ENCODE measurements around the gene PLAU. TPM values are rescaled to one million over a fixed set of nuclear protein-coding genes. Genes with fewer than 3 reads are reported as not detected.

Gene PLAU
- total and polyA plus RNA-seq, 2 donors (not counting 3 experiments of a cell fraction or from before 2014, with no cell fraction given), result 23.6 to 34.9 TPM

DNA sequence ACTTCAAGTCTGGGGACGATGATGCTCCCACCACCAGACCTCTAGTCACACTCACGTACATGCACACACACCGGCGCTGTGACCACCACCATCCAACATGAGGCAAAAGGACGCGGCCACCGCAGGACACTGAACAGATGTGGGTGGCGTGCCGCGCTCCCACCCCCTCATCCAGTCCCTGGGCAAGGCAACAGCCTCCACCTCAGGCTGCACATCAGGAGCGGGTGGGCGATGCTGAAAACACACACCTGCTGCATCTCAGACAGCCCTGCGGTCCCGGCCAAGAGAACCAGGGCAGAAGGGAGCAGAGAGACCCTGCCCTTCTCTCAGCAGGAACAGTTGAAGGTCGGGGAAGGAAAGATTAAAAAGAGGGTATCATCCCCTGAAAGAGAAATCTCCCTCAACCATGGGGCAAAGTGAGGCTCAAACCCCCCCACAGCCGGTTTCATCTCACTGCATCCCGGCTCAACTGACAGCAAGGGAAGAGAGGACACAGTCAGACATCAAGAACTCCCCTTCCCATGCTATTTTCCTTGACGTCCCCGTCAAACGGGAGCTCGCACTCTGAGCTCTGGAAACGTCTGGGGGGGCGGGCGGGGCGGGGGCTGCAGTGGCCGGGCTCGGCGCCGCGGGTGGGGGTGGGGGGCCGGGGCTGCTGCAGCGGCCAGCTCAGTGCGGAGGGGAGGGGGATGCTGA lies 37.6 kb upstream of the PLAU start:
- H4K20me1 ChIP-seq (replicated peaks; ENCODE audit: control insufficient read depth, extremely low read depth, insufficient read depth, low read length), result no peaks in the 10 kb centered on the region
- no peak for DNase-seq (ENCODE audit: low read depth, low spot score)
- no peak for FAIRE-seq
- no peak for TF ChIP-seq JUN (IDR thresholded peaks at IDR 0.05; ENCODE audit: borderline replicate concordance, insufficient read depth, insufficient read length, low read depth)
- TF ChIP-seq POLR2A (IDR thresholded peaks at IDR 0.05; ENCODE audit: low read depth, low read length), result no peak
- TF ChIP-seq, protein P1, sequence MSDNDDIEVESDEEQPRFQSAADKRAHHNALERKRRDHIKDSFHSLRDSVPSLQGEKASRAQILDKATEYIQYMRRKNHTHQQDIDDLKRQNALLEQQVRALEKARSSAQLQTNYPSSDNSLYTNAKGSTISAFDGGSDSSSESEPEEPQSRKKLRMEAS (IDR thresholded peaks at IDR 0.05; ENCODE audit: insufficient read depth, insufficient read length), result no peak
- no peak for TF ChIP-seq MYC (IDR thresholded peaks at IDR 0.05; ENCODE audit: low read depth, low read length)
- no peak for TF ChIP-seq GATA2 (IDR thresholded peaks at IDR 0.05; ENCODE audit: insufficient read depth, insufficient read length, low read depth, low read length)
- TF ChIP-seq FOS (IDR thresholded peaks at IDR 0.05; ENCODE audit: borderline replicate concordance, insufficient read depth, low read length), result no peak
- TF ChIP-seq POLR2AphosphoS5 (IDR thresholded peaks at IDR 0.05; ENCODE audit: insufficient read depth, low read depth, low read length), result no peak
- TF ChIP-seq, protein P2, sequence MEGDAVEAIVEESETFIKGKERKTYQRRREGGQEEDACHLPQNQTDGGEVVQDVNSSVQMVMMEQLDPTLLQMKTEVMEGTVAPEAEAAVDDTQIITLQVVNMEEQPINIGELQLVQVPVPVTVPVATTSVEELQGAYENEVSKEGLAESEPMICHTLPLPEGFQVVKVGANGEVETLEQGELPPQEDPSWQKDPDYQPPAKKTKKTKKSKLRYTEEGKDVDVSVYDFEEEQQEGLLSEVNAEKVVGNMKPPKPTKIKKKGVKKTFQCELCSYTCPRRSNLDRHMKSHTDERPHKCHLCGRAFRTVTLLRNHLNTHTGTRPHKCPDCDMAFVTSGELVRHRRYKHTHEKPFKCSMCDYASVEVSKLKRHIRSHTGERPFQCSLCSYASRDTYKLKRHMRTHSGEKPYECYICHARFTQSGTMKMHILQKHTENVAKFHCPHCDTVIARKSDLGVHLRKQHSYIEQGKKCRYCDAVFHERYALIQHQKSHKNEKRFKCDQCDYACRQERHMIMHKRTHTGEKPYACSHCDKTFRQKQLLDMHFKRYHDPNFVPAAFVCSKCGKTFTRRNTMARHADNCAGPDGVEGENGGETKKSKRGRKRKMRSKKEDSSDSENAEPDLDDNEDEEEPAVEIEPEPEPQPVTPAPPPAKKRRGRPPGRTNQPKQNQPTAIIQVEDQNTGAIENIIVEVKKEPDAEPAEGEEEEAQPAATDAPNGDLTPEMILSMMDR (IDR thresholded peaks at IDR 0.05; ENCODE audit: extremely low read depth in 1 of 2, insufficient read depth in 1 of 2, low read depth in 1 of 2, low read length in 2 of 2), result no peak
- TF ChIP-seq EZH2 (IDR thresholded peaks at IDR 0.05; ENCODE audit: borderline replicate concordance, low read depth, low read length, severe bottlenecking), result no peak
- H3K9me1 ChIP-seq (replicated peaks; ENCODE audit: control insufficient read depth, extremely low read depth, insufficient read depth, low read length), result no peaks in the 10 kb centered on the region
- H3K36me3 ChIP-seq (ENCODE audit: control insufficient read depth in 2 of 2, extremely low read depth in 1 of 2, insufficient read depth in 2 of 2, low read length in 2 of 2), result peaks cover 6 to 8% of the 10 kb centered on the region in 2 experiments
- dilution Hi-C loops (cut with MboI; ENCODE audit: extremely low pct_ligation_motif_present, low sequenced_read_pairs), result no loop called here
- no peaks in the 10 kb centered on the region for H3K27me3 ChIP-seq (ENCODE audit: control insufficient read depth in 2 of 2, insufficient read depth in 2 of 2, low read length in 2 of 2)
- H3K4me2 ChIP-seq (ENCODE audit: insufficient read depth, low read length), result peak overlapping the region; percentile 58
- ChIA-PET CTCF (interaction anchor here (2.2 kb wide), 1 partner anchor 53 kb away, joined by 6 read pairs; no protein-coding TSS in a partner anchor), POLR2A (no interaction called here)
- peak overlapping the region; percentile 29 for H3K9ac ChIP-seq (replicated peaks; ENCODE audit: extremely low read depth, insufficient read depth, low read length)
- BruUV-seq (replicated peaks), result TSS peak; percentile 33
- peaks cover 7% of the 10 kb centered on the region for H3K4me1 ChIP-seq (ENCODE audit: control insufficient read depth, extremely low read depth, insufficient read depth, low read length)
- H3K27ac ChIP-seq (ENCODE audit: insufficient read depth, low read depth, low read length), result no peak overlapping the region
- H2AFZ ChIP-seq (ENCODE audit: low read depth, low read length), result no peak overlapping the region
- peaks cover 7% of the 10 kb centered on the region for H3K79me2 ChIP-seq (ENCODE audit: control insufficient read depth, insufficient read depth, low read length)
- intact Hi-C loops (cut with micrococcal nuclease), result no loop called here
- H3K9me3 ChIP-seq (replicated peaks; ENCODE audit: control insufficient read depth, insufficient read depth, low read length), result no peaks in the 10 kb centered on the region
- peak overlapping the region in 2 of 3 experiments; percentile 41 to 78 for H3K4me3 ChIP-seq (replicated peaks in 1 of 3; ENCODE audit: insufficient read depth in 1 of 3, low read depth in 1 of 3, low read length in 3 of 3)
